Vagina (tissue), 2 donors: ENCODE results near the gene PARD3. TPM values are rescaled to one million over a fixed set of nuclear protein-coding genes. Genes with fewer than 3 reads are reported as not detected.
A peak's percentile ranks its signal among the peaks of the same experiment; 100 is the strongest.
"Not testable (repeated sequence)": the region's sequence is repeated elsewhere in the genome, so short reads cannot be mapped to it uniquely, and the experiment has no call there.

ENCODE experiments used
- DNase-seq, 2 donors: peaks; one replicate each; pipeline ENCODE4 v3.0.0-alpha.2; 2017; ENCODE audit errors: extremely low spot score in 2 of 2
- H3K27ac ChIP-seq: fragments of 200-600 bp; sonication (generic); one replicate; pipeline ENCODE4 v1.5.1; 2019
- H3K27me3 ChIP-seq: fragments of 200-600 bp; sonication (generic); one replicate; pipeline ENCODE4 v1.5.1; 2019
- H3K36me3 ChIP-seq, 2 donors: fragments of 200-600 bp; sonication (generic); one replicate each; pipeline ENCODE4 v1.5.1; 2017 to 2019
- H3K4me1 ChIP-seq: fragments of 200-600 bp; sonication (generic); one replicate; pipeline ENCODE4 v1.5.1; 2019
- H3K4me3 ChIP-seq, 2 donors: fragments of 200-600 bp; sonication (generic); 1 replicate in 1 of 2; 2 replicates in 1 of 2; pipeline ENCODE4 v1.5.1; 2016 to 2019
- H3K9me3 ChIP-seq: fragments of 200-600 bp; sonication (generic); one replicate; pipeline ENCODE4 v1.5.1; 2019
- CTCF ChIP-seq, 3 experiments: fragments of 450-650 bp in 2 of 3; fragments of 200-600 bp in 1 of 3; sonication (generic) in 1 of 3; IDR thresholded peaks; one replicate each; pipeline ENCODE4 v1.5.1; 2017 to 2019; ENCODE audit warnings: antibody characterized with exemption in 3 of 3, mild to moderate bottlenecking in 2 of 3, moderate library complexity in 2 of 3
- POLR2A ChIP-seq, 2 donors: fragments of 450-650 bp; IDR thresholded peaks; one replicate each; pipeline ENCODE4 v1.6.1; 2017; ENCODE audit warnings: antibody characterized with exemption in 2 of 2, mild to moderate bottlenecking in 2 of 2, moderate library complexity in 2 of 2
- POLR2AphosphoS5 ChIP-seq, 2 donors: sonication (generic); formaldehyde crosslinking; IDR thresholded peaks; one replicate each; pipeline ENCODE4 v1.9.0; 2017; ENCODE audit warnings: antibody characterized with exemption in 2 of 2, mild to moderate bottlenecking in 2 of 2, low read depth in 1 of 2; ENCODE audit not compliant: insufficient read depth in 1 of 2
- intact Hi-C: fragments of 100-400 bp; cut with DNase I; formaldehyde crosslinking; loops from one replicate; pipeline ENCODE4 v1.15.1; 2023
- total RNA-seq: library from RNA; depleted of rRNA; stranded (reverse); fragments of >200 nt; gene quantifications from one replicate; pipeline ENCODE4 v1.2.3, GENCODE V29; 2016

PARD3 gene
- total RNA-seq, 1 donor from 2014 or later = 95.5 TPM

- no peak overlapping the region for H3K27ac ChIP-seq
- H3K27me3 ChIP-seq = no peaks in the 10 kb centered on the region
- no peak for TF ChIP-seq CTCF (IDR thresholded peaks at IDR 0.05)
- TF ChIP-seq POLR2A (IDR thresholded peaks at IDR 0.05) = no peak
- TF ChIP-seq POLR2AphosphoS5 (IDR thresholded peaks at IDR 0.05; ENCODE audit: insufficient read depth in 1 of 2, low read depth in 1 of 2) = no peak
- H3K9me3 ChIP-seq = no peaks in the 10 kb centered on the region
- peaks cover 73% of the 10 kb centered on the region for H3K4me1 ChIP-seq
- DNase-seq = peak in 1 of 2 donors; percentile 37
- intact Hi-C loops = no loop called here
- H3K36me3 ChIP-seq = no peaks in the 10 kb centered on the region
- H3K4me3 ChIP-seq = no peak overlapping the region
Measured at GRCh38 chr10:34702982-34703381, 112.1 kb downstream of the PARD3 start.

- no peak overlapping the region for H3K4me3 ChIP-seq
- no peak overlapping the region for H3K27ac ChIP-seq
- intact Hi-C loops = no loop called here
- no peaks in the 10 kb centered on the region for H3K9me3 ChIP-seq
- H3K36me3 ChIP-seq = no peaks in the 10 kb centered on the region
- TF ChIP-seq POLR2A (IDR thresholded peaks at IDR 0.05) (no peak), CTCF (IDR thresholded peaks at IDR 0.05) (no peak), POLR2AphosphoS5 (IDR thresholded peaks at IDR 0.05; ENCODE audit: insufficient read depth in 1 of 2, low read depth in 1 of 2) (no peak)
- peaks cover 80% of the 10 kb centered on the region for H3K4me1 ChIP-seq
- H3K27me3 ChIP-seq = no peaks in the 10 kb centered on the region
- DNase-seq = peak in 1 of 2 donors; percentile 27
Measured at GRCh38 chr10:34702093-34702937, 112.8 kb downstream of the PARD3 start.

- H3K36me3 ChIP-seq = no peaks in the 10 kb centered on the region
- DNase-seq = no peak
- no peak overlapping the region for H3K27ac ChIP-seq
- H3K27me3 ChIP-seq = no peaks in the 10 kb centered on the region
- H3K9me3 ChIP-seq = no peaks in the 10 kb centered on the region
- intact Hi-C loops = no loop called here
- no peak for TF ChIP-seq POLR2AphosphoS5 (IDR thresholded peaks at IDR 0.05; ENCODE audit: insufficient read depth in 1 of 2, low read depth in 1 of 2)
- no peak for TF ChIP-seq POLR2A (IDR thresholded peaks at IDR 0.05)
- no peak for TF ChIP-seq CTCF (IDR thresholded peaks at IDR 0.05)
- peaks cover 88% of the 10 kb centered on the region for H3K4me1 ChIP-seq
- H3K4me3 ChIP-seq = no peak overlapping the region
Measured at GRCh38 chr10:34701194-34701593, 113.9 kb downstream of the PARD3 start.

GRCh38 chr10:34700752-34701151 lies 114.3 kb downstream of the PARD3 start:
- DNase-seq = peak in 1 of 2 donors; percentile 11

GRCh38 chr10:34699904-34700517 lies 115.1 kb downstream of the PARD3 start:
- Histone ChIP-seq H3K27ac (no peak overlapping the region), H3K27me3 (no peaks in the 10 kb centered on the region), H3K36me3 (no peaks in the 10 kb centered on the region), H3K9me3 (no peaks in the 10 kb centered on the region), H3K4me1 (peaks cover 76% of the 10 kb centered on the region), H3K4me3 (no peak overlapping the region)
- no peak for TF ChIP-seq POLR2AphosphoS5 (IDR thresholded peaks at IDR 0.05; ENCODE audit: insufficient read depth in 1 of 2, low read depth in 1 of 2)
- no peak for TF ChIP-seq POLR2A (IDR thresholded peaks at IDR 0.05)
- TF ChIP-seq CTCF (IDR thresholded peaks at IDR 0.05) = no peak
- intact Hi-C loops = no loop called here
- DNase-seq = no peak

More at GRCh38 chr10:34700752-34701151, 114.3 kb downstream of the PARD3 start:
- H3K9me3 ChIP-seq, H3K27ac ChIP-seq, H3K4me3 ChIP-seq, H3K27me3 ChIP-seq, H3K36me3 ChIP-seq, intact Hi-C loops: not testable (repeated sequence)
- H3K4me1 ChIP-seq = peaks cover 83% of the 10 kb centered on the region
